A204.1 (cell line): ENCODE measurements around the gene SLC9A3.

Experiments used
- FAIRE-seq: peaks from 2 replicates; lab custom pipeline; 2012; peaks lifted over from hg19 to GRCh38; lab: Jason Lieb, UNC

Gene SLC9A3

DNA sequence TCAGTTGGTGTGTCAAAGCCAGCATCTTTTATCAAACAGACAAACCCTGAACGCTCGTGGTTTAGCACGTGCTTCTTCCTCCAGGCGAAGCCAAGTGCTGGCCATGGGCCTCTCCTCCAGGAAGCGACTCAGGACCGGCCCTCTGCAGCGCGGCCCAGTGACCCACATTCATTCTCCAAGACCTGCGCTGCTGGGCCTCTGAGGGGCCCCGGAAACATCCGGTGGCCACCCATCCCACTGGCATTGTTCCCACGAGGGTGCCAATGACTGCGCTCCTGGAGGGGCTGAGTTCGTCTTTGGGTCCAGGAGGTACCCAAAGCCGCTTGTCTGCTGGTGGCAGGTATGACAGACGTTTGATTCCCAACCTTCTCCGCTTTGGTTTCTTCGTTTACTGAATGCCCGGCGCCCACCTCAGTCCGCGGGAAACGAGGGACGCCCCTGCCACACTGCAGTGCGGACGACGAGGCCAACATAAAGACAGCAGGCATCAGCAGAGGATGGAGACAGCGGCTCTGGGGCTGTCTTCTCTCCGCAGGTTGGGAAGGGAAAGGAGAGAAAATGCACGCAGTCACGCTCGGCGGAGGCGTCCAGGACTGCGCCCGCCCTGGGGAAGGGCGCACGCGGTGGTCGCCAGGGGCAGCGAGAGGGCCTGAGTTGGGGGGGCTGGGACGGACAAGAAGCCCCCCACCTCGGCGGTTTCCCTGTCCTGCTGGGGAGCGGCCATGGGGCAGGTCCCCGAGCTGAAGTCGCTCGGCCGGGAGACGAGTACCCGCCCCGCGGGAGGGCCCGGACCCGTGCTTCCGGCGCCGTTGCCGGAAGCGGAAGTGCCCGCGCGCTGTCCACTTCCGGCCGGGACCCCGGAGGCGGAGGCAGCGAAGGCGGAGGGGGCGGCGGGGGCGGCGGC, 81.7 kb downstream of the SLC9A3 start, which contains the start of gene EXOC3:
Gene EXOC3 (plus strand): TSS at position 842 of the 904 bp plus-strand sequence. CDS start 3,030 bp downstream, outside the sequence.
- FAIRE-seq = no peak

DNA sequence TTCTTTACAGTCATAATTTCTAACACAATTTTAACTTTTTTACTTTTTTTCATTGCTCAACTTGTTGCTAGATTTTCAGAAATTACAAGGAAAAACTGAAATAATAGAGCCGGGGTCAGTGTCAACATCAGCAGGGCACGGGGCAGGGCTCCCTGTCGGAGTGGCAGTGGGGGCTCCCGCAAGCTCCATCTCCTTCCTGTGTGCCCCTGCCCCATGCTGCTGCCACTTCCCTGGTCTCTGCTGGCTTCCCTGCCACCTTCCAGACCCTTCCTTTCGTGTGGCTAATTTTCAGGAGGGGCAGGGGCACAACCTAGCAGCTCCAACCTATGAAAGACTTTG, 82.3 kb downstream of the SLC9A3 start:
- no peak for FAIRE-seq

DNA sequence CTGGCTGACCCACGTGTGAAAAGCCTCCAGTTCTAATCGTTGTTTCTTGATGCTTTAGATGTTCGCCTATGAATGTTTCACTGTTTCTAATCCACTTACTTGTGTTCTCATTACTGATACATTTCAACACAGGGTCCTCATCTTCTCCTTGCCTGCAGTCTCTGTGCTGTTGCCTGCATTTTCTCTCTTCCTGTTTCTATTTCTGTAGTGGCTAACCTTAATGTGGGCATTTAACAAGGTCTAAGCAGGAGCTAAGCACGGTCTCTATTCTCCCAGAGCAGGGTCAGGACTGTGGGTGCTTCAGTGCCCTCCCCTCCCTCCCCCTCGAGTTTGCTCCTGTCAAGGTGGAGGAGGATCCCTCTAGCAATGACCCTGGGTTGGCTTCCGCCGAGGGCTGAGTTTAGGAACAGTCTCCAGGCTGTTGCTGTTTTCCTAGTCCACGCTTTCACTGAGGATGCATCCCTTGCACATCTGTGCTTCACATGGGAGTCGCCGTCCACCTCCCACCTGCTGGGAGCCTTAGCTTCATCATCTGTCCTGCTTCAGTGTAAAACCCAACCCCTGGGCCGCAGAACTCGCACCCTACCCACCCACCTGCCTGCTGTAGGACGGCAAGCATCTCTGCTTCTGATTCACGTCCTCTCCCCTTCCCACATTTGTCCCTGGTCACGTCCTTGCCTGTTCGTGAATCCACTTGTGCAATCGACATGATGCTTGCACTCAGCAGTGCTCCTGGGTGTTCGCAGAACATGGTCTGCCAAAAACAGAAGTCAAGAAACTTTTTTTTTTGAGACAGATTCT, 83.6 kb downstream of the SLC9A3 start:
- no peak for FAIRE-seq

DNA sequence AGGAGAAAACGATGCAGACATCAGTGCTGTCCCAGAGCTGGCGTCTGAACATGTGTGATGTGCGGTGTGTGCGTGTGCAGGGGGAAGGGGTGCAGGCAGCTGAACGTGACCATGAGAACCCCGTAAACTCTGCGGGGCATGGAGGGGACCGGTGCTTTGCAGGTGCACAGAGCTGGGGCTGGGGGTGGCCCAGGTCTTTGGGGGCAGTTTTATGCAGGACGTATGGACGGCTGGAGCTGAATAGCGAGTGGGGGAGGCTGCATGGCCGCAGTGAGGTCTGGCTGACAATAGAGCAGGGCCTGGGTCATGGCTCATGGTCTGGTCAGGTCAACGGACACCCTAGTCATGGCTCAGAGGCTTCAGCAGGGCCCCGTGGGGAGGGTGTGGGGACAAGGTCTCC, 84.6 kb downstream of the SLC9A3 start:
- no peak for FAIRE-seq

DNA sequence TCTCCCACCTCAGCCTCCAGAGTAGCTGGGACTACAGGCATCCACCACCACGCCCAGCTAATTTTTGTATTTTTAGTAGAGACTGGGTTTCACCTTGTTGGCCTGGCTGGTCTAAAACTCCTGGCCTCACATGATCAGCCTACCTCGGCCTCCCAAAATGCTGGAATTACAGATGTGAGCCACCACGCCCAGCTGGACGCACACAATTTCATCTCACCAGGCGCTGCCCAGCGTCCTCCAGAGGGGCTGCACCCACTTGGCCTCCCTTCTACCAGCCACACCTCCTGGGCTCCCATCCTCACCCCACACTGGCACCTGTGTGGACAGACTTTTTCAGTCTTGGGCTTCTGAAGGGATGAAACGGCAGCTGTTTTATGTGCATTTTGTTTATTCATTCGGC, 85.1 kb downstream of the SLC9A3 start:
- FAIRE-seq = no peak

DNA sequence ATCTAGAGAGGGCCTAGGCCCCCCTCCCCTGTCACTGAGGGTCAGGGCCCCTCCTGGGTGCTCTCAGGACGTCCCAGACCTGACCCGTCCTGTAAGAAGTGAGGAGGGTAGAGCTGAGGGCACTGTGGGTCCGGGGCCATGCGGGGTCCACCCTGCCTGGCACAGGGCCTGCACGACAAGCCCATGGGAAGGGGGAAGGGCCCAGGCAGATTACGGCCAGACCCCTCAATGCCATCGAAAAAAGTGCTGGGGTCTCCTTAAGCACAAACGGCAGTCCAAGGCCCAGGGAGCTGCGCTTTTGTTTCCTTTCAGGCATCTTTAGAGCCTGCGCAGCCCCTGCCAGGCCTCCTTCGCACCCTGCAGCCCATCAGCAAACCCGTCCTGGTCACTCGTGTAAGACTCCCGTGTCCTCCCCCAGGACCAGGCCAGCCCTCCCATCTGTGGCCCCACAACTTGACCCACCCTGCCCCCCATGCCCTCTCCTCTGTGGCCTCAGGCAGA, 85.7 kb downstream of the SLC9A3 start:
- FAIRE-seq = no peak

DNA sequence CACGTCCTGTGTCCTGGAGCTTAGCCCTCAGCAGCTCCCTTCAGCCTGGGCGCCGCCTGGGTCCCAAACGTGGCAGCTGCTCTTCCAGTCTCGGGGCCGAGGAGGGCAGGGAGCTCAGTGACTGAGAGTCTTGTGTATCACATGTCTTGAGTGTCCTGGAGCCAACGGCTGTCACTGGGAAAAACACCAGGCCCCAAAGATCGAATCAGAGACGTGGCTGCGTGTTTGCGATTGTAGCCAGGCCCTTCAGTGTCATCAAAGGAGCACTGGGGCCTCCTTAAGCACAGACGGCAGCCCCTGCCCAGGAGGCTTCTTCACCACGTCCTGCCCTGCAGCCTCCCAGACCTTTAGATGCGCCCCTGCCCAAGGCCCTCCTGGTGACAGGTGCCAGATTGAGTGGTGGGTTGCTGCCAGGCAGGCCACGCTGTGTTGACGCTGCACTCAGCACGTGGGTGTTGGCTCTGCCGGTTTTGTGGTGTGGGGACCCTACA, 86.9 kb downstream of the SLC9A3 start:
- FAIRE-seq = no peak

DNA sequence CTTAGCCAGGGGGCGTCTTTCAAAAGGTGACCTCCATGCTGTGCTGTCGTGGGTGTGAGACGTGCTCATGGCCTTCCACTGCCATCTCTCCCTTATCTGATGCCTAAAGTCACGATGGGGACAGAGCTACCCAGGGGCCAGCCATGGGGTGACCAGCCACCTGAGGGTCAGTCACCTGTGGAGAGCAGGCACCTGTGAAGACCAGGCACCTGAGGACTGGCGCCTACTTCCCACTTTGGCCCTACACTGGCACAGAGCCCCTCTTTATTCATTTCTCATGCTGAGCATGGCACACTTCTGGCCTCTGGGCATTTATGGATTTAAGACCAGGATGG, 87.6 kb downstream of the SLC9A3 start:
- FAIRE-seq = no peak

DNA sequence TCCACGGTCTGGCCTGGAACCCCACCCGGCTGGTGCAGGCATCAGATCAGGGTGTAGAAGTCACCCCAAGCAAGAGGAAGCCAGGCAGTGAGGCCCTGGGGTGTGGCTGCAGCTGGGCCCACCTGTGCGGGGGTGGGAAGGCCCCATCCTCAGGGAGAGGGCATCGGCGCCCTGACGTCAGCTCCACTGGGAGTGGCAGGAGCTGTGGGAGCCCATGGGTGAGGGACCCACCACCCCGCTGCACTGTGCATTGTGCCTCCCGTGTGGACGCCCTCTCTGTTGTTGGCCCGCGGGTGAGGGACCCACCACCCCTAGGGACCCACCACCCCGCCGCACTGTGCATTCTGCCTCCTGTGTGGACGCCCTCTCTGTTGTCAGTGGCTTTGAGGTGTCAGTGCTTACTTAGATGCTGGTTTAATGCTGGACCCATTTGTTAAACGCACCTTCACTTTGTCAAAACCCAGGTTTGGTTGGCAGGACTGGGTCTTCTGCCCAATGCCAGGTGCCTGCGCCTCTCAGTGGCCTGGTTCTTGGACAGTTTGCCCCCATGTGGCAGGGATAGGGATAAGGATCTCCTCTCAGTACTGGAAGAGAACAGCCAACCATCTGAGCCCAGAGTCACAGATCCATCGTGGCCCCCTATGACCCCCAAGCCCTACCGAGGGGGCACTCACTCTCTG, 88.1 kb downstream of the SLC9A3 start:
- no peak for FAIRE-seq

DNA sequence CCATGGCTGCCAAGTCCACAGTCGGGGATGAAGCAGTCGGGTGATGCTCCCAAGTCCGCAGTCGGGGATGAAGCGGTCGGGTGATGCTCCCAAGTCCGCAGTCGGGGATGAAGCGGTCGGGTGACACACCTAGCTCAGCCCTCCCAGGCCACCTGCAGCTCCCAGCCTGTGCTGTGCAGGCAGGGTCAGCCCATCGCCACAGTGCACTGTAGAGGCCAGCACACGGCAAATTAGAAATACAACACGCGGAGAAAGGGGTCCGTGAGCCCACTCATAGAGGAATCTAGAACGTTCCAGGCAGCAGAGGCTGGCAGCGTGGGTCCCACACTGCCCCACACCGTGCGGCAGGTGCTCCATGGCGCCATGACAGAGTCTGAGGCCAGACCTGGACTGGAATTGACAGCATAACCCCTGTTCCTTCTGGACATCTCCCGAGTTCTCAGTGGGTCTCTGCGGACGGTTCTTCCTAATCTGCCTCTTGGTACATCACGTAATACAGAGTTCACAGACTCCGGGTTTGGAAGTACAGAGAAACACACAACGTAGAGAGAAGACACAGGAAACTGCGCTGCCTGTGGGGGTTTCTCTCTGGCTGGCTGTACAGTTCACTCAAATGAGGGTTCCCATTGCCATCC, 89.0 kb downstream of the SLC9A3 start:
- no peak for FAIRE-seq

DNA sequence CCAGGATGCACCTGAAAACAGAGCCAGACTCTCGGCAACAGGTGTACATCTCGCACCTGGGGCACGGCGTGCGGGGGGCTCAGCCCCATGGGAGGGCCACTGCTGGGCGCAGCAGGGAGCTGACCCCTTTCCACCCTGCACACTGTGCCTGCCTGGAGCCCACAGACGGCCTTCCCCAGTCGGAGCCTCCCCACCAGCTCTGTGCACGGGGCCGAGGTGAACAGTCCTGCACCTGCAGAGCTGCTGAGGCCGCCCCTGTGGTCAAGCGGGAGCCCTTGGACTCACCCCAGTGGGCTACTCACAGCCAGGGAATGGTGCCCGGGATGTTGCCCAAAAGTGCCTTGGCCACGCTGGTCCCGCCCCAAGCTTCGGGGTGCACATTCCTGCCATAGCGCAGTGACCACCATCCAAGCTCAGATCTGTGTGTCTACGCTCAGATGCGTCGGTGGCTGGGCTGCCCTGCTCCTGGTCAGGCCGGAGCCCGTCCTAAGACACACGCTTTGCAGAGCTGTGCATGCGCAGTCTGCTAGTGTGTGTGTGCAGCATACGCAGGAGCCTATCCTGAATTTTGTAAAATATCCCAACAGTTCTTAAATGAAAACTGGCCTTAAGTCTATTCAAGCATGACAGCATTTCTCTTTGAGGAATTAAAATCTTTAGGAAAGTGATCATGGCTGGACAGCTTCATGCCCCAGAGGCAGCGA, 89.7 kb downstream of the SLC9A3 start:
- FAIRE-seq = no peak

DNA sequence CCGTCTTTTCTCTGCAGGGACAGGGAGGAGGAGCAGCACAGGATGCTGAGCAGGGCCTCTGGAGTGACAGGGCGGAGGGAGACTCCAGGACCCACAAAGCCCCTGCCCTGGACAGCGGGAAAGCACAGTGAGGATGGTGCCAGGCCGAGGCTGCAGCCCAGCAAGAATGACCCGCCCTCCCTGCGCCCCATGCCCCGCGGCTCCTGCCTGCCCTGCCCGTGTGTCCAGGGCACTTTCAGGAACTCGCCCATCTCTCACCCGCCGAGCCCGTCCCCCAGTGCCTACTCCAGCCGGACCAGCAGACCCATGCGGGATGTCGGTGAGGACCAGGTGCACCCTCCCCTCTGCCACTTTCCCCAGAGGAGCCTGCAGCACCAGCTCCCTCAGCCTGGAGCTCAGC, 90.4 kb downstream of the SLC9A3 start:
- FAIRE-seq = no peak

DNA sequence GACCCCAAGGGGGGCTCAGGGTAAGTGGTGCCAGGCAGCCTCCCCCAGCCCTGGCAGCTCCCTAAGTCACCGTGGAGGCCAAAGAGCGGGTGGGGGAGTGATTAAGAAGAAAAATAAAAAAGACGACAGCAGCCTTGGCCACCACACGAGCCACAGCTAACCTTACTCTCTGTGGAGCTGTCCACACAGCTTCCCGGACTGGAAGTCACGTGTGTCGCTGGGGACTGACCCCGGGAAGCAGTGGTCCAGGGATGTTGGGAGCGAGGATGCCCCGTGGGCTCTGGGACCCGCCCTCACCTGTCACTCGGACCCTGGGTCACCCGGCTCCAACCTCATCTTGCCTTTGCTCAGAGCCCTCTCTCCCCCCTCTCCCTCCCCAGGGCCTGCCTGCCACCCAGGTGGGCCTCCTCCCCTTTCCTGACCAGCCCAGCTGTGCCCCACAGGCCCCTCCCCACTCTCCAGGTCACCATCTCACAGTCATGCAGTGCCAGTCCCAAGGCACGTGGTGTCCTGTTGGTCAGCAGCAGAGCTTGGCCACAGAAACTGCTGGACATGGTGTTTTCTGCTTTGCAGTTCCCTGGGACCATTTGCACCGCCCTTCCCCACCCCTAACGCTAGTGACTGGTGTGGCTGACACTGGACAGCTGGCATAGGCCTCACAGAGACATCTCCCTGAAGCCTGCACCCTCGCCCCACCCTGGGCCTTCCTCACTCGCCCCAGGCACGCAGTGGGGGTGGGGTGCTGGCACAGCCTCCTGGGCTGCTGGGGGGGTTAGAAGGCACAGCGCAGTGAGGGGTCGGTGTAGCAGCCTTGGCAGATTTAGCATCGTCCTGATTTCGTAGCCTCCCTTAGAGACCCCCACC, 91.1 kb downstream of the SLC9A3 start:
- FAIRE-seq = no peak

DNA sequence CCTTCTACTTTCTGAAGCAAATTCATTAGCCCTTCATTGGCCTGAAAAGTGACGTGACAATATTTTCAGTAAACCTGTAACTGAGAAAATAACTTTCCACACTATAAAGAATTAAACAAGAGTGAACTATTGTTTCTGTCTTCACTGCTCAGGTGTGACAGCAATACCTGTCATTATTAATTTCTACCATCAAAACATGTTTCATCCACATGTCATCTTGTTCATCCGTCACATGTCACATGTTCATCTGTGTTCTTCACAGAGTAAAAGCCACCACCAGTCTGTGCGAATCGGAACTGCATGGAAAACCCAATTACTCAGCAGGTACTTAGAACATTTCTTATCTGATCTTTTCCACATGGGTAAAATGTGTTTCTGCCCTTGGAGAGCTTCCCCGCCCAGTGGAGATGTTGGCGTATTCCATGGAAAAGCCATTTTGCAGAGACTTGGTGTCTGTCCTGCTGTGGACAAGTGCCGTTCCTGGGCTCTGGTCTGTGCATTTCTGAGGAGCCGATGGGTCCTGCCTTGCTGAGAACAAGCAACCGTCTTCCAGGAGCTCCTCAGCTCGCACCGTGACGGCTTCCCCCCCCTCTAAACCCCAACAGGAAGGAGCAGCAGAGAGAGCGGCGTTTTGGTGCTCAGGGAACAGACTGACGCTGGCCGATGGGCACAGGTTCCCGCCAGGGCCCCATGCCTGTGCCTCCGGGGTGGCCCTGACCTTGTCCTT, 91.9 kb downstream of the SLC9A3 start:
- FAIRE-seq = no peak

DNA sequence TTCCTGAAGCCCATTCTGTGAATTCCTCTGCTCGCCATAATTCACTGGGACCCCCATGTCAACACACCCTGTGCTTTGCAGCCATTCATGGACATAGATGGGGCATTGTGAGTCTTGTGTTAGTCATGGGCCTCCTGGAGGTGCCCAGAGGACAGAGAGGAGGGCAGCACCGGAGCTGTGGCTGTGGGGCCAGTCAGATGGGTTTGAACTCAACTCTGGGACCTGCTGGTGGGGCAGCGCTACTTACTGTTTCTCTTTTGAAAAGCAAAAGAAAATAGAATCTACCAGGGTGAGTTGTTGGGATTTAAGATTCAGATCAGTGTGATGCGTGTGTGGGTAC, 92.6 kb downstream of the SLC9A3 start:
- FAIRE-seq = no peak

DNA sequence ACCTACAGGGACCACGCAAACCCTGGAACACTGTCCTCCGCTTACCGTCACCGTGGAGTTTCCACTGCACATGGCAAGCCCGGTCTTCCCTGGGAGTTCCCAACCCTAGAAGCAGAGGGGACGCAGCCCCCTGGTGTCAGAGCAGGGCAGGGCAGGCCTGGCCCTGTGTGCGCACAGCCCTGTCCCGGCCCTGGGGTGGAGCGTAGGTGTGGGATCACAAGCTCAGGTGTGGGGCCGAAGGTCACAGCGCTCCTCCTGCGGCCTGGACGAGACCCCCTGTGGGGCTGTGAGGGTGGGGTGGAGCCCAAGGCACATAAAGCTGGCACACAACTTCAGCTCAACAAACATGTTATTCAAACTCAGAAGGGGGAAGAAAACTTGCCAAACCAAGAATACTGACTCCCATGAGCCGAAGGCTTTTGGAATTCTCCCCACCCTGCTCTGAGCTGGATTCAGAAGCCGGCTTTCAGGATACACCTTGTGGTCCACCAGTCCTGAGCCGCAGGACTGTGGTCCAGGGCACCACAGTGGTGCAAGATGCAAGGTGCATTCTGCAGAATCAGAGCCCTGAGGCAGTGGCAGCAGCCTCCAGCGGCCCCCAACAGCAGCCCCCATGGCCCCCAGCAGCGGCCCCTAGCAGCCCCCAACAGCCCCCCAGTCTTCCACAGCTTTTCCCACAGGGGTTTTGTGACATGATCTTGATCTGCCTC, 93.1 kb downstream of the SLC9A3 start:
- no peak for FAIRE-seq

DNA sequence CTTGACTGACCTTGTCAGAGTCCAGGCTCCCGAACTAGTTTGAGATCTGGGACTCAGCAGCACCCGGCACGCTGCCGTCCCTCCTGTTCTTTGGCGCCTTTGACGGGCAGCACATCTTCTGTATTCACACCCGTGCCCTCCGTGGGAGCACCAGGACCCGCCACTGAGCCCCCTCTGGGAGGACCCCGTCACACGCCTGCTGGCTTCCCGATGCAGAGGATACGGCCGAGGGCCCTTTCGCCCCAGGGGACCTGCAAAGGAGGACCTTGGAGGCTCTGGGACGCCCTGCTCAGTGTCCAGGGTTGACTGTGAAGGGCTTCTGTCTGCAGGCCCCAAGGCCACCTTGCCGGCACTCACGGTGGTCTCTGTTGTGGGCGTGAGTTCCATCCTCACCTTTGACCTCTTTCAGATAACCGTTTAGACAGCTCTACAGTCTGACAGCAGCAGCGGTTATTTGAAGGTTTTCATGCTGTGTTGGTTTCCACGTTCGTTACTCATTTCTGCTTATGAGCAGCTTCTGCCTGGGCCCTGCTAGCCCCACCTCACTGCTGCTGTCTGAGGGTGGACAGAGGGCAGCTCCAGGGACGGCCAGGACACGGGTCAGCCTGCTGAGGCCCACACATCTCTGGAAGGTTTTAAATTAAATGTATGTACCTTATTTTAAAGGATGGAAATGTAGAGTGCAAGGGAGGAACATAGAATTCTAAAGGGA, 93.9 kb downstream of the SLC9A3 start:
- no peak for FAIRE-seq

DNA sequence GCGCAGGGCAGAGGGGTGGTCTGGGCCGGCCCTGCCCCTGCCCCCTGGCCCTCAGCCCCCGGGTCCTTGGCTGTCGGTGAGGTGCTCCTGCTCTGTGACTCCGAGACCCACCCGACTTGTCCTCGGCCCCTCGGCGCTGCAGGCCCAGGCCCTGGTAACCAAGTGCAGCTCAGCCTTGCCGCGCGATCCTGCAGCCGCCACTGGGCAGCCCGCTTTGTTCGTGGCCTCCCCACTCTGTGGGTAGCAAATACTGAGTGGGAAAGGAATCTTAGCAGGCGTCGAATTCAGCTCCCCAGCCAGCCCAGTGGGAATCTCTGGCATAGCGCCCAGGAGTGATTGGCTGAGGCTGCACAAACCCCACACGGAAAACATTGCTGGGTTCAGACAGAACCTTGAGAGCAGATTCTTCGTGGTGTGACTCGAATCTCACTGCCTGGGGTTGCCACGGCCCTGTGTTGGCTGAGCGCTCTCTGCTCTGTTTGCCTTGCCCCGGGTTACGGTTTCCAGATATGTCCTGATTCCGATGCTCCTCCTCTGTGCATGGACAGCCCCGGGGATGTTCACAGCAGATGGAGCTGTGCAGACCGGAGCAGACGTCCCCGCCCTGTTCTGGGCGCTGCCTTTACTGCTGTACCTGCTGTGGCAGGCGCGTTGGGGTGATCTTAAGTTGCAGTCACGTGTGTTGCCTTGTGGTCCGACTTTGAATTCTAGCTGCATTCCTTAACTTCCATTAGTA, 94.6 kb downstream of the SLC9A3 start:
- FAIRE-seq = no peak
